ENCODE data around the gene AKAP1. TPM values are rescaled to one million over a fixed set of nuclear protein-coding genes. Genes with fewer than 3 reads are reported as not detected.

The AKAP1 gene
- total RNA-seq, 4 donors from 2014 or later, result 31.0 to 36.9 (median 36.3) TPM

GRCh38 chr17:57067162-57067561, 17.9 kb upstream of the AKAP1 start:
- no peak for TF ChIP-seq CTCF (IDR thresholded peaks at IDR 0.05; ENCODE audit: low read depth)

- no peak for TF ChIP-seq CTCF (IDR thresholded peaks at IDR 0.05; ENCODE audit: low read depth)
Observed at GRCh38 chr17:57067781-57068180, 17.3 kb upstream of the AKAP1 start.

GRCh38 chr17:57068222-57068658, 16.8 kb upstream of the AKAP1 start:
- TF ChIP-seq CTCF (IDR thresholded peaks at IDR 0.05; ENCODE audit: low read depth), result no peak

GRCh38 chr17:57068707-57069106, 16.3 kb upstream of the AKAP1 start:
- no peak for TF ChIP-seq CTCF (IDR thresholded peaks at IDR 0.05; ENCODE audit: low read depth)

GRCh38 chr17:57071991-57072944, 12.8 kb upstream of the AKAP1 start:
- TF ChIP-seq CTCF (IDR thresholded peaks at IDR 0.05; ENCODE audit: low read depth), result no peak

- TF ChIP-seq CTCF (IDR thresholded peaks at IDR 0.05; ENCODE audit: low read depth), result no peak
Observed at GRCh38 chr17:57073626-57074025, 11.4 kb upstream of the AKAP1 start.

- TF ChIP-seq CTCF (IDR thresholded peaks at IDR 0.05; ENCODE audit: low read depth), result no peak
Observed at GRCh38 chr17:57075193-57075592, 9.9 kb upstream of the AKAP1 start.
